ENCODE measurements around the gene USB1.
"Not testable (repeated sequence)": the region's sequence is repeated elsewhere in the genome, so short reads cannot be mapped to it uniquely, and the experiment has no call there.

Gene USB1

GRCh38 chr16:57994361-57994760 lies 6.8 kb upstream of the USB1 start:
- no peak for DNase-seq (ENCODE audit: low read depth in 2 of 2)

GRCh38 chr16:57994778-57995177 lies 6.4 kb upstream of the USB1 start:
- DNase-seq (ENCODE audit: low read depth in 2 of 2) = no peak

- no peak for DNase-seq (ENCODE audit: low read depth in 2 of 2)
These were observed 5.3 kb upstream of the USB1 start for GRCh38 chr16:57995721-57996405.

- no peak for DNase-seq (ENCODE audit: low read depth in 2 of 2)
These were observed 4.6 kb upstream of the USB1 start for GRCh38 chr16:57996406-57997175.

- no peak for DNase-seq (ENCODE audit: low read depth in 2 of 2)
These were observed 4.1 kb upstream of the USB1 start for GRCh38 chr16:57997176-57997527.

- no peak for DNase-seq (ENCODE audit: low read depth in 2 of 2)
These were observed 3.5 kb upstream of the USB1 start for GRCh38 chr16:57997528-57998265.

- peak; percentile 36 to 49 for DNase-seq (ENCODE audit: low read depth in 2 of 2)
These were observed 2.7 kb upstream of the USB1 start for GRCh38 chr16:57998486-57998885.

- DNase-seq (ENCODE audit: low read depth in 2 of 2) = no peak
These were observed 2.2 kb upstream of the USB1 start for GRCh38 chr16:57998992-57999365.

- DNase-seq (ENCODE audit: low read depth in 2 of 2) = peak in 1 of 2 donors; percentile 12
These were observed 1.7 kb upstream of the USB1 start for GRCh38 chr16:57999366-57999970.

- DNase-seq (ENCODE audit: low read depth in 2 of 2) = no peak
These were observed 1.1 kb upstream of the USB1 start, which contains the start of gene ZNF319 for GRCh38 chr16:57999971-58000705. Gene ZNF319, minus strand, starts transcription at chr16:58000672. Its CDS starts 2,407 bp downstream, at chr16:57998265.

- no peak for DNase-seq (ENCODE audit: low read depth in 2 of 2)
These were observed 691 bp downstream of the USB1 start for GRCh38 chr16:58001781-58002415.

GRCh38 chr16:58002416-58002800 lies 1.2 kb downstream of the USB1 start:
- DNase-seq (ENCODE audit: low read depth in 2 of 2) = no peak

- DNase-seq (ENCODE audit: low read depth in 2 of 2) = no peak
These were observed 1.7 kb downstream of the USB1 start for GRCh38 chr16:58002936-58003335.

GRCh38 chr16:58004736-58005135 lies 3.5 kb downstream of the USB1 start:
- not testable (repeated sequence) for DNase-seq (ENCODE audit: low read depth in 2 of 2)

GRCh38 chr16:58009856-58010416 lies 8.7 kb downstream of the USB1 start:
- no peak for DNase-seq (ENCODE audit: low read depth in 2 of 2)

GRCh38 chr16:58010886-58011285 lies 9.7 kb downstream of the USB1 start:
- no peak for DNase-seq (ENCODE audit: low read depth in 2 of 2)

GRCh38 chr16:58011652-58012051 lies 10.4 kb downstream of the USB1 start:
- DNase-seq (ENCODE audit: low read depth in 2 of 2) = no peak

GRCh38 chr16:58012481-58012880 lies 11.3 kb downstream of the USB1 start:
- no peak for DNase-seq (ENCODE audit: low read depth in 2 of 2)

GRCh38 chr16:58013201-58013956 lies 12.2 kb downstream of the USB1 start:
- no peak for DNase-seq (ENCODE audit: low read depth in 2 of 2)

- DNase-seq (ENCODE audit: low read depth in 2 of 2) = no peak
These were observed 15.7 kb downstream of the USB1 start for GRCh38 chr16:58016840-58017446.
